Measurements from ENCODE around the gene B3GNT8.

- TF ChIP-seq CTCF (conservative IDR thresholded peaks at IDR 0.05; ENCODE audit: low read depth, low read length) (no peak), POLR2A (IDR thresholded peaks at IDR 0.05; ENCODE audit: low read depth, low read length) (no peak), RCOR1 (IDR thresholded peaks at IDR 0.05; ENCODE audit: insufficient replicate concordance, low read length) (no peak), MAZ (IDR thresholded peaks at IDR 0.05; ENCODE audit: borderline replicate concordance, low read depth, low read length) (no peak), ELK1 (IDR thresholded peaks at IDR 0.05; ENCODE audit: borderline replicate concordance, low read depth, low read length) (no peak), RAD21 (IDR thresholded peaks at IDR 0.05; ENCODE audit: low read length) (no peak), USF2 (IDR thresholded peaks at IDR 0.05; ENCODE audit: low read depth, low read length) (no peak), FOS (IDR thresholded peaks at IDR 0.05; ENCODE audit: low read depth, low read length) (no peak), CEBPB (IDR thresholded peaks at IDR 0.05; ENCODE audit: low read depth, low read length) (no peak), CHD1 (IDR thresholded peaks at IDR 0.05; ENCODE audit: low read depth, low read length) (no peak), SMC3 (IDR thresholded peaks at IDR 0.05; ENCODE audit: low read depth, low read length) (no peak), MXI1 (IDR thresholded peaks at IDR 0.05; ENCODE audit: borderline replicate concordance, low read depth, low read length) (no peak), MAFK (IDR thresholded peaks at IDR 0.05; ENCODE audit: low read depth, low read length) (no peak), BHLHE40 (IDR thresholded peaks at IDR 0.05; ENCODE audit: low read depth, low read length) (no peak)
Observed at GRCh38 chr19:41445575-41445974, 18.4 kb upstream of the B3GNT8 start.
